HG03025 (cell line): ENCODE data around the gene B3GAT2.

Source experiments
- ATAC-seq: cut with Tn5 transposase; IDR thresholded peaks from one replicate; pipeline ENCODE4 v1.9.1; 2021; ENCODE audit warnings: mild to moderate bottlenecking, moderate library complexity; ENCODE audit not compliant: unreplicated experiment, low FRiP score

Gene B3GAT2

GRCh38 chr6:70844301-70844700 lies 112.6 kb downstream of the B3GAT2 start:
- no peak for ATAC-seq

GRCh38 chr6:70843328-70843918 lies 113.4 kb downstream of the B3GAT2 start:
- no peak for ATAC-seq

- no peak for ATAC-seq
Measured at GRCh38 chr6:70842541-70842940, 114.3 kb downstream of the B3GAT2 start.

GRCh38 chr6:70841112-70841511 lies 115.7 kb downstream of the B3GAT2 start:
- no peak for ATAC-seq

- ATAC-seq, result no peak
Measured at GRCh38 chr6:70839286-70840266, 117.3 kb downstream of the B3GAT2 start.

GRCh38 chr6:70838907-70839285 lies 118.0 kb downstream of the B3GAT2 start:
- ATAC-seq, result no peak

- no peak for ATAC-seq
Measured at GRCh38 chr6:70834520-70834919, 122.3 kb downstream of the B3GAT2 start.

GRCh38 chr6:70831427-70831826 lies 125.4 kb downstream of the B3GAT2 start:
- ATAC-seq, result no peak

- no peak for ATAC-seq
Measured at GRCh38 chr6:70823651-70824050, 133.2 kb downstream of the B3GAT2 start.

GRCh38 chr6:70821751-70822150 lies 135.1 kb downstream of the B3GAT2 start:
- no peak for ATAC-seq

GRCh38 chr6:70820778-70821177 lies 136.1 kb downstream of the B3GAT2 start:
- ATAC-seq, result no peak

GRCh38 chr6:70819646-70820045 lies 137.2 kb downstream of the B3GAT2 start:
- ATAC-seq, result no peak

- ATAC-seq, result no peak
Measured at GRCh38 chr6:70813885-70814284, 143.0 kb downstream of the B3GAT2 start.

GRCh38 chr6:70811788-70812187 lies 145.1 kb downstream of the B3GAT2 start:
- ATAC-seq, result no peak
